ENCODE results near the gene ATF6B.

The ATF6B gene

DNA sequence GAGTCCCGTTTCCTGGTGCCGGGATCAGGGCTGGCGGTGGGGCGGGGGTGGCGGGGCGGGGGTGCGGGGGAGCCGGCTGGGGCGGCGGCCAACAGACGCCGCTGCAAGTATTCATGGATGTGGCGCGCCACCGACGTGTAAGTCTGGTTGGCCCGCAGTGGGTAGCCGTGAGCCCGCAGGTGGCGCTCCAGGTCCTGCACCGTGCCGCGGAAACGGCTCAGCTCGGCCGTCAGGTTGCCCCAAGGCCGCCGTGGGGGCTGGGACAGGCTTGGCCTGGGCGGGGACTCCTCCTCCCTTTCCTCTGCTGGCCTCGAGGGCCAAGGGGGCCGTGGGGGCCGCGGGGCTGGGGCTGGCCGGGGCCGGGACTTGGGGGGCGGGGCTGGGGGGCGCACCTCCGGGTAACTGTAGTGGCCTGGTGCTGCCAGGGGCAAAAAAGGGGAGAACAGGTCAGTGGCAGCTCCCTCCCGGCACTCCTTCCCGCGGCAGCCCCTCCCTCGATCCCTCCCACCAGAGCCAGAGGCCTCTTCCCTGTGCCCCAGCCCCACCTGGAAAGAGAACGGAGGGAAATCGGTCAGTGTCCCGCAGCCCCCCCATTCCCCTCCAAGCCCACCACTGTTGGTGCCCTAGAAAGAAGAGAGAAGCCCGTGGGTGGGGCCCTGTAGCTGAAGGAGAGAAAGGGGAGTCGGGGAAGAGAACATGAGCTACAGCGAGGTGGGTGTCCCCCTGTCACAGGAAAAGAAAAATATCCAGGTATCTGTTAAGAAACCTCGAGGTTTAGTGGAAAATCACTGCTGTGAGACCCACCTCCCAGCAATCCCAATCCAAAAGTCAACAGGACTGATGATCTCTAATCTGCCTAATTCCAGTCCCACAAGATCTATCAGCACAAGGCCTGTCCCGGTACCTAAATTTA lies 40.2 kb downstream of the ATF6B start:
- 9% methylated on average over 31 of the region's 50 CpGs for WGBS (ENCODE audit: insufficient coverage)
- peak; percentile 72 to 86 (median 81) for DNase-seq
- ChIA-PET CTCF (interaction anchor here (1.1 to 1.3 kb wide), 2 partner anchors 9 to 29 kb away, joined by 4 to 5 read pairs; no protein-coding TSS in a partner anchor), POLR2A (no interaction called here)
- Histone ChIP-seq H3K27ac (ENCODE audit: insufficient read depth in 1 of 2, low read depth in 1 of 2, low read length in 2 of 2, poor library complexity in 1 of 2, severe bottlenecking in 2 of 2) (no peak overlapping the region), H3K36me3 (ENCODE audit: control insufficient read depth in 4 of 4, insufficient read depth in 4 of 4, low read length in 3 of 4) (no peaks in the 10 kb centered on the region), H3K9me3 (ENCODE audit: control extremely low read depth in 1 of 5, control insufficient read depth in 4 of 5, insufficient read depth in 2 of 5, low read depth in 1 of 5, low read length in 4 of 5) (no peaks in the 10 kb centered on the region), H3K4me1 (ENCODE audit: control extremely low read depth in 1 of 4, control insufficient read depth in 4 of 4, insufficient read depth in 4 of 4, low read length in 3 of 4) (peaks cover 0 to 5% (median 3%) of the 10 kb centered on the region in 4 experiments), H3K27me3 (replicated peaks in 2 of 5; ENCODE audit: control insufficient read depth in 4 of 5, insufficient read depth in 5 of 5, low read length in 4 of 5) (peaks cover 0 to 27% (median 21%) of the 10 kb centered on the region in 5 experiments), H3K4me3 (ENCODE audit: control insufficient read depth in 1 of 7, extremely low read depth in 1 of 7, insufficient read depth in 4 of 7, low read depth in 2 of 7, low read length in 6 of 7) (peak overlapping the region in 1 of 7 experiments; percentile 48)

- Histone ChIP-seq H3K27ac (ENCODE audit: insufficient read depth in 1 of 2, low read depth in 1 of 2, low read length in 2 of 2, poor library complexity in 1 of 2, severe bottlenecking in 2 of 2) (no peak overlapping the region), H3K36me3 (ENCODE audit: control insufficient read depth in 4 of 4, insufficient read depth in 4 of 4, low read length in 3 of 4) (no peaks in the 10 kb centered on the region), H3K9me3 (ENCODE audit: control extremely low read depth in 1 of 5, control insufficient read depth in 4 of 5, insufficient read depth in 2 of 5, low read depth in 1 of 5, low read length in 4 of 5) (no peaks in the 10 kb centered on the region), H3K27me3 (replicated peaks in 2 of 5; ENCODE audit: control insufficient read depth in 4 of 5, insufficient read depth in 5 of 5, low read length in 4 of 5) (peaks cover 0 to 30% (median 21%) of the 10 kb centered on the region in 5 experiments), H3K4me1 (ENCODE audit: control extremely low read depth in 1 of 4, control insufficient read depth in 4 of 4, insufficient read depth in 4 of 4, low read length in 3 of 4) (peaks cover 0 to 5% (median 3%) of the 10 kb centered on the region in 4 experiments), H3K4me3 (ENCODE audit: control insufficient read depth in 1 of 7, extremely low read depth in 1 of 7, insufficient read depth in 4 of 7, low read depth in 2 of 7, low read length in 6 of 7) (peak overlapping the region in 1 of 7 experiments; percentile 48)
- 35% methylated on average over 21 of the region's 45 CpGs for WGBS (ENCODE audit: insufficient coverage)
- ChIA-PET POLR2A (interaction anchor here (0.6 kb wide), 1 partner anchor 825 kb away, joined by 3 read pairs; no protein-coding TSS in a partner anchor), CTCF (no interaction called here)
- DNase-seq: peak; percentile 16 to 56 (median 38)
These were observed 41.1 kb downstream of the ATF6B start for GRCh38 chr6:32086661-32087573.

DNA sequence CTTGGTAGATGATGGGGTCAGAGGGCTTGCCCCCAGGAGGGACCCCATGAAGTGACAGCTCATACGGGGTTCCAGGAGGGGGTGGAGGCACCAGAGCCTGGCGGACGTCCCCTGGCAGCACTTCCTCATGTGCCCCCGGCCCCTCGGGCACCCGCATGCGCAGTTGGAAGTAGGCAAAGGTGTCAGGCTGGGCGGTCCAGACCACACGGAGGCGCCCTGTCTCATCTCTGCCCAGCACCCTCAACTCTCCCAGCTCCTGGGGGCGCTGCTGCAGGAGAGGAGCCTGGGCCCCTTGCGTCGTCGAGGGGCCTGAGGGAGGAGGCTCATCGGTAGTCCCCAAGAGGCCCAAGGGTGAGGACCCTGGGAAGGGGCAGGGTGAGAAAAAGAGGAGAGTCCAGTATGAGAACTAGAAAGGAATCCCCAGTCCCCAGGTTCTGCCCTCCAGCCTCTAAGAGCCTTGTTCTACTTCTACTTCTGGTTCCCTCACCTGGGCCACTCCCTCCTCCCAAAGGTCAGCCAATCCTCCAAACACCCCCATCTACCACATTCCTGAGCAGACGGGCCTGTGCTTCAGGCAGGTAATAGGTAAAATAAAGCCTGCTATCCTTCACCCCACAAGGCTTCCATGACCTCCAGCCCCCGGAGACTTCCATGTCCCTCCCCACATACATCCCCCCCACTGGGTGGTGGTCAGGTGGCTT lies 42.1 kb downstream of the ATF6B start:
- ChIA-PET POLR2A (no interaction called here), CTCF (no interaction called here)
- no peak overlapping the region for H3K27ac ChIP-seq (ENCODE audit: insufficient read depth in 1 of 2, low read depth in 1 of 2, low read length in 2 of 2, poor library complexity in 1 of 2, severe bottlenecking in 2 of 2)
- no peak overlapping the region for H3K4me3 ChIP-seq (ENCODE audit: control insufficient read depth in 1 of 7, extremely low read depth in 1 of 7, insufficient read depth in 4 of 7, low read depth in 2 of 7, low read length in 6 of 7)
- H3K27me3 ChIP-seq (replicated peaks in 2 of 5; ENCODE audit: control insufficient read depth in 4 of 5, insufficient read depth in 5 of 5, low read length in 4 of 5): peaks cover 0 to 30% (median 21%) of the 10 kb centered on the region in 5 experiments
- DNase-seq: no peak
- peaks cover 0 to 5% (median 3%) of the 10 kb centered on the region in 4 experiments for H3K4me1 ChIP-seq (ENCODE audit: control extremely low read depth in 1 of 4, control insufficient read depth in 4 of 4, insufficient read depth in 4 of 4, low read length in 3 of 4)
- WGBS (ENCODE audit: insufficient coverage): 86% methylated on average over 7 of the region's 17 CpGs
- no peaks in the 10 kb centered on the region for H3K36me3 ChIP-seq (ENCODE audit: control insufficient read depth in 4 of 4, insufficient read depth in 4 of 4, low read length in 3 of 4)
- no peaks in the 10 kb centered on the region for H3K9me3 ChIP-seq (ENCODE audit: control extremely low read depth in 1 of 5, control insufficient read depth in 4 of 5, insufficient read depth in 2 of 5, low read depth in 1 of 5, low read length in 4 of 5)

GRCh38 chr6:32084780-32085179 lies 43.3 kb downstream of the ATF6B start:
- 100% methylated on average over 1 of the region's 2 CpGs for WGBS (ENCODE audit: insufficient coverage)
- CTCF ChIA-PET: interaction anchor here (1.2 kb wide), 1 partner anchor 9 kb away, joined by 3 read pairs; no protein-coding TSS in a partner anchor

DNA sequence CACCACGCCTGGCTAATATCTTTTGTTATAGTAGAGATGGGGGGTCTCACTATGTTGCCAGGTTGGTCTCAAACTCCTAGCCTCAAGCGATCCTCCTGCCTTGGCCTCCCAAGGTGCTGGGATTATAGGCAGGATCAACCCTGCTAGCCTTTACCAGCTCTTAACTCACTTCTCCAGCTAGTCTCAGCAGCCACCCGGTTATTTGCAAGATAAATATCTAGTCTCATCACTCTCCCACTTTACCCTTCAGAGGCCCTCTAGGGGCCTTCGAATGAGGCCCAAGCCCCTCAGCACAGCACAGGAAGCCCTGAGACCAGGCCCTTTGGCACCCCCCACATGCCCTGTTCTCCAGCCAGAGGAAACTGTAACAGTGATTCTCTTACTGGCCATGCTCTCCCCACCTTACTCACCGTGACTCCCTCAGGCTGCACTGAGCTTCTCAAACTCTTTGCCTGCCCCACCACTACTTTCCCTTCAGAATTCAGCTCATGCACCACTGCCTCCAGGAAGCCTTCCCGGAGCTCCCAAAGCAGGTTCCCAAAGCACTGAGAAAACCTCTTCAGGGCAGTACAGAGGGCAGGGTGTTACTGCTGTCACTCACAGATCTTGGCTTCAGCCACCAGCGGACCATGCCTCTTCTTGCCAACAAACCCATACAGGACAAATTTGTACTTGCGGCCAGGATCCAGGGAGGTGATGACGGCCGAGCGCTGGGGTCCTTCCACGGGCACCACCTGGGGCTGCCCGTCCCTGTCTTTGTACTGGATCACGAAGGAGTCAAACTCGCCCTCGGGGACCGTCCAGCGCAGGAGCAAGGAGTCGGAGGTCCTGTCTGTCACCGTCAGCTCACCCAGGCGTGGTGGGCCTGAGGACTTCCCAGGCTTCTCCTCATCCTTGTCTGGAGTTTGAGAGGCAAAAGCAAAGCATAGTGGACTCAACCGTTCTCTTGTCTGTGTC lies 44.0 kb downstream of the ATF6B start:
- CTCF ChIA-PET: interaction anchor here (1.2 to 2.4 kb wide), 2 partner anchors 8 to 10 kb away, joined by 3 to 9 read pairs; no protein-coding TSS in a partner anchor
- no peaks in the 10 kb centered on the region for H3K9me3 ChIP-seq (ENCODE audit: control extremely low read depth in 1 of 5, control insufficient read depth in 4 of 5, insufficient read depth in 2 of 5, low read depth in 1 of 5, low read length in 4 of 5)
- H3K27me3 ChIP-seq (replicated peaks in 2 of 5; ENCODE audit: control insufficient read depth in 4 of 5, insufficient read depth in 5 of 5, low read length in 4 of 5): peaks cover 0 to 23% (median 19%) of the 10 kb centered on the region in 5 experiments
- DNase-seq: no peak
- POLR2A ChIA-PET: no interaction called here
- H3K36me3 ChIP-seq (ENCODE audit: control insufficient read depth in 4 of 4, insufficient read depth in 4 of 4, low read length in 3 of 4): no peaks in the 10 kb centered on the region
- H3K4me1 ChIP-seq (ENCODE audit: control extremely low read depth in 1 of 4, control insufficient read depth in 4 of 4, insufficient read depth in 4 of 4, low read length in 3 of 4): peaks cover 0 to 5% (median 3%) of the 10 kb centered on the region in 4 experiments
- H3K4me3 ChIP-seq (ENCODE audit: control insufficient read depth in 1 of 7, extremely low read depth in 1 of 7, insufficient read depth in 4 of 7, low read depth in 2 of 7, low read length in 6 of 7): no peak overlapping the region
- H3K27ac ChIP-seq (ENCODE audit: insufficient read depth in 1 of 2, low read depth in 1 of 2, low read length in 2 of 2, poor library complexity in 1 of 2, severe bottlenecking in 2 of 2): no peak overlapping the region
- WGBS (ENCODE audit: insufficient coverage): 96% methylated on average over 21 of the region's 22 CpGs

More at GRCh38 chr6:32084780-32085179, 43.3 kb downstream of the ATF6B start:
- Histone ChIP-seq H3K4me1 (ENCODE audit: control extremely low read depth in 1 of 4, control insufficient read depth in 4 of 4, insufficient read depth in 4 of 4, low read length in 3 of 4) (peaks cover 0 to 5% (median 3%) of the 10 kb centered on the region in 4 experiments), H3K27me3 (replicated peaks in 2 of 5; ENCODE audit: control insufficient read depth in 4 of 5, insufficient read depth in 5 of 5, low read length in 4 of 5) (peaks cover 0 to 28% (median 19%) of the 10 kb centered on the region in 5 experiments), H3K27ac (ENCODE audit: insufficient read depth in 1 of 2, low read depth in 1 of 2, low read length in 2 of 2, poor library complexity in 1 of 2, severe bottlenecking in 2 of 2) (no peak overlapping the region), H3K9me3 (ENCODE audit: control extremely low read depth in 1 of 5, control insufficient read depth in 4 of 5, insufficient read depth in 2 of 5, low read depth in 1 of 5, low read length in 4 of 5) (no peaks in the 10 kb centered on the region), H3K4me3 (ENCODE audit: control insufficient read depth in 1 of 7, extremely low read depth in 1 of 7, insufficient read depth in 4 of 7, low read depth in 2 of 7, low read length in 6 of 7) (no peak overlapping the region), H3K36me3 (ENCODE audit: control insufficient read depth in 4 of 4, insufficient read depth in 4 of 4, low read length in 3 of 4) (no peaks in the 10 kb centered on the region)
- POLR2A ChIA-PET: no interaction called here
- DNase-seq: no peak

GRCh38 chr6:32082935-32083334 lies 45.1 kb downstream of the ATF6B start:
- DNase-seq: no peak
- Histone ChIP-seq H3K27me3 (replicated peaks in 2 of 5; ENCODE audit: control insufficient read depth in 4 of 5, insufficient read depth in 5 of 5, low read length in 4 of 5) (peaks cover 0 to 21% (median 15%) of the 10 kb centered on the region in 5 experiments), H3K4me3 (ENCODE audit: control insufficient read depth in 1 of 7, extremely low read depth in 1 of 7, insufficient read depth in 4 of 7, low read depth in 2 of 7, low read length in 6 of 7) (no peak overlapping the region), H3K4me1 (ENCODE audit: control extremely low read depth in 1 of 4, control insufficient read depth in 4 of 4, insufficient read depth in 4 of 4, low read length in 3 of 4) (peaks cover 0 to 5% (median 3%) of the 10 kb centered on the region in 4 experiments), H3K36me3 (ENCODE audit: control insufficient read depth in 4 of 4, insufficient read depth in 4 of 4, low read length in 3 of 4) (no peaks in the 10 kb centered on the region), H3K9me3 (ENCODE audit: control extremely low read depth in 1 of 5, control insufficient read depth in 4 of 5, insufficient read depth in 2 of 5, low read depth in 1 of 5, low read length in 4 of 5) (no peaks in the 10 kb centered on the region), H3K27ac (ENCODE audit: insufficient read depth in 1 of 2, low read depth in 1 of 2, low read length in 2 of 2, poor library complexity in 1 of 2, severe bottlenecking in 2 of 2) (no peak overlapping the region)
- ChIA-PET POLR2A (no interaction called here), CTCF (interaction anchor here (0.9 to 2.4 kb wide), 2 partner anchors 9 to 35 kb away, joined by 3 to 9 read pairs; no protein-coding TSS in a partner anchor)
- 100% methylated on average over 8 of the region's 9 CpGs for WGBS (ENCODE audit: insufficient coverage)

Data from common myeloid progenitor, CD34-positive (primary cell).